ENCODE results near the gene SERPINB2.

The SERPINB2 gene

DNA sequence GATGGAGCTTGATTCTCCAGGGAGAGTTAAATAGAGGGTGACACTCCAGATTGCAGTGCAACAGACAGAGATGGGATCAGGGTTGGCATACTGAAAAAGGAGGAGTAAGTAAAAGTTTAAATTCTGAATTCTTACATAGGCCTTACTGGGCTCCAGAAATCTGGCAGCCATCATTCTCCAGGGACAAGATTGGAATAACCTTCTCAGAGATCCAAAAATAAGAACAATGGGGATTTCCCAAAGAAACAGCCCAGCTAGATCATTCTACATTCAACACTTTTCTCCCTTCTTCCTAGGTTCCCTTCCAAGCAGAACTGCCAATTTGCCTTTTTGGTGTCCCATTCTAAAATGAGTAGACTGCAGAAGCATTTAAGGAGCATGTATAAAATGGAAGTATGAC lies 14.9 kb upstream of the SERPINB2 start:
- no peak for FAIRE-seq
- no peak for DNase-seq (ENCODE audit: insufficient read length, low spot score)
- TF ChIP-seq POLR2A (IDR thresholded peaks at IDR 0.05; ENCODE audit: low read depth, low read length), result no peak

DNA sequence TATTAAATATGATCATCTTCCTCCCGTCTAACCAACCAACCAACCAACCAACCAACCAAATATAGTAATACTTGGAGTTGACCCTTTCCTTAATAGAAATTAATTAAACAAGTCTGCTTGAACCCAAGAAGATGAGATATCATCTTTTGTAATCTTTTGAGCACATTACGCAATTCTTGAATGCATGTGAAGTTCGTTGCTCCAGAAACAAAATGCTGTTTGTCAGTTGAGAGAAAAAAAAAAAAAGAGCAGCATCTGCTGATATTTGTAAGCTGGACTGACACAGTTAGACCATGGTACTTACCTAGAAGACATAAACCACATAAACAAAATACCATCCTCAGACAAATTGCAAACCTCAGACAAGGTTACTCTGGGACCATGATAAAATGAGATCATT lies 9.2 kb upstream of the SERPINB2 start:
- no peak for TF ChIP-seq POLR2A (IDR thresholded peaks at IDR 0.05; ENCODE audit: low read depth, low read length)
- FAIRE-seq, result no peak

DNA sequence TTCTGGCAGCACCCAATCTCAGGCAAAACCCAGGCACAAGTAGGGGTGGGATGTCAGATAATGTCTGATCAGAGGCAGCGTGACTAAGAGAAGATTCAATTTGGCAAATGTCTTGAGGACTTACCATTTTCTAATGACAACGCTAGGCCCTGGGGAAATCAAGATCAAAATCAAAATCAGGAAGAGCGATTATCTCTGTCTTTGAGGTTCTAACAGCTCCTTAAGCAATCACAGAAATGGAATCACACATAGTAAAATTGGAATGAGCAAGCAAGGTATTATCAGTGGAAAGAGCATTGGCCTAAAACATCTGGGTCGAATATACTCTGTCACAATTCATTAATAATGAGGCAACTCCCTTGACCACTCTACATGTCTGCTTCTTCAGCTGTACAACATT lies 8.6 kb upstream of the SERPINB2 start:
- no peak for FAIRE-seq
- TF ChIP-seq POLR2A (IDR thresholded peaks at IDR 0.05; ENCODE audit: low read depth, low read length), result no peak
- no peak for DNase-seq (ENCODE audit: insufficient read length, low spot score)

More for the DNA sequence above, 9.2 kb upstream of the SERPINB2 start:
- DNase-seq (ENCODE audit: insufficient read length, low spot score), result no peak

DNA sequence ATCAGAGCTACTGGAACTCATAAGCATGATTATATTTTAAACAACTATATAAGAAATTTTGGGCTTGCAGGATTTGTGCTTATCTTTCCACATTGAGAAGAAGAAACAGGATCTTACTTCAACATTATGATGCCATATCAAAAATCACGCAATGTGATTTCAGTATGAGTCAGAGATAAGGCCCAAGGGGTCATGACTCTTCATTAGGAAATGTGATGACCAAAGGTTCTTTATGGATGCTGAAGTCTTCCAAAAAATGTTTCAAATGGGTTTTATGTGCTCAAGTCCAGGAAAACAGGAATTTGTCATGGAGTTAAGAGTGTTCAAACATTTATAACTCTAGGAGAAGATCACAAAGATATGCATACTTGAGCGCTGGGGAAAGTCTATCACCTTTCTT lies 7.8 kb upstream of the SERPINB2 start:
- TF ChIP-seq POLR2A (IDR thresholded peaks at IDR 0.05; ENCODE audit: low read depth, low read length), result no peak
- FAIRE-seq, result no peak
- no peak for DNase-seq (ENCODE audit: insufficient read length, low spot score)

DNA sequence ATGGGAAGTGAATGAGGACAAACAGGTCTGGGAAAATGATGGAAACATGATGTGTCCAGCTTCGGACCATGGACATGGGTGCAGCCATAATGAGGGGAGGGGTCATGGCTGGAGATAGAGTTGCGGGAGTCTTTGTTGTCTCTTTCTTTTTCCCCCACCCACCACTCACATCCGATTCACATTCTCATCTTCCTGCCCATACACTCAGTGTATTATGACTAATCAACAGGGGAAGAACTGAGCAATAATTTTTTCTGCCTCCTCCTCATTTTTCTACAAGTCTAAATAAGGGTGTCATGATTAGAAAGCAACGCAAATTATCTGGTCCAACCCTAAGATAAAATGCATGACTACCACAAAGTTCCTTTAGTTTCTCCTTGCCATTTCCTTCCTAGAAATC lies 5.7 kb upstream of the SERPINB2 start:
- FAIRE-seq (no peak), DNase-seq (ENCODE audit: insufficient read length, low spot score) (no peak)
- no peak for TF ChIP-seq POLR2A (IDR thresholded peaks at IDR 0.05; ENCODE audit: low read depth, low read length)

DNA sequence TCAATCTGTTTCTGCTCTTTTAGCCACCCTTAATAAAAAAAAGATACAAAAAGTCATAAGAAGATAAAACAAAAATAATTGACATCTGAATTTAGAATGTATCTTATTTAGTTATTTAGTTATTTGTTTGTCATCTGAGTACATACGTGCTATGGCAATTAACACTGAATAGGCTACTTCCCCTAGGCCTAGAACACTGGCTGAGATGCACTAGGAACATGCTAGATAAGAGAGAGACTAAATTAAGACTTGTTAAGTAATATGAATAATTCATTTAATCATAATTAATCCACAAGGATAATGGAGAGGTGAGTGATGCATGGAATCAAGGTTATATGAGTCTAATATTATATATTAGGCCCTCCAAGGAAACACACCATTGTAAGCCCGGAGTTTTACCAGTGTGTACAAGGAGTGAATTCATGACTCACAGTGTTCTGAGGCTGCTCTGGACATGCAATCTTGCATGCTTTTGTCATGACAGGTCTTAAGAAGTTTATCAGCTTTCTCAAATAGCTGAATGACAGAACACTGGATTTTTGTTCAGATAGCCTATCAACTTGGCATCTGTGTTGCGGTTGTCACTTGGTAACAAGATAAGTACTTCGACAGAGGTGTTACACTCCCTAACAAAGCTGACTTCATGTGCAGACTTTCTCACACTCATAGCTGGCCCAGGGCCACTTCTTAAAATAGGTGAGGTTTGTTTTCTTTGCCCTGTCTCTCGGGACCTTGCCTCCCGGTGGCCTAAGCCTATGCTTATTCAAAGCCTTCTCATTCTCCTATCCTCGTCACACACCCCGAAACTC lies 5.0 kb upstream of the SERPINB2 start:
- no peak for FAIRE-seq
- no peak for TF ChIP-seq POLR2A (IDR thresholded peaks at IDR 0.05; ENCODE audit: low read depth, low read length)
- peak; percentile 11 for DNase-seq (ENCODE audit: insufficient read length, low spot score)

DNA sequence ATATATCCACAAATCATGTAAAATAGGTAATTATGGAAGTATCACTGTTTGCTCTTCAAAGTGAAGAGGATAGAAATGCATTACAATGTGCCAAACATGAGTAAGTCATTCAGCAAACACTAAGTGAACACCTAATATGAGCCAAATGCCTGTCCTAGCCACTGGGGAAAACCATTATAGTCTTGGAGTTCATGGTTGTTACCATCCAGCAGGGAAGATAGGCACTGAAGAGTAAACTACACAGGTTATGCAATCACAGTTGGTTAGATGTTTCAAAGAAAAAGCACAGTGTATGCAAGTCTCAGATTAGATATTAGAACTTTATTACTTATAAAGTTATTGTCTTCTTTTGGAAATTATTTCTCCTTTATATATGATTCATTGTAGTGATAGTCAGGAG lies 3.9 kb upstream of the SERPINB2 start:
- DNase-seq (ENCODE audit: insufficient read length, low spot score) (no peak), FAIRE-seq (no peak)
- no peak for TF ChIP-seq POLR2A (IDR thresholded peaks at IDR 0.05; ENCODE audit: low read depth, low read length)

DNA sequence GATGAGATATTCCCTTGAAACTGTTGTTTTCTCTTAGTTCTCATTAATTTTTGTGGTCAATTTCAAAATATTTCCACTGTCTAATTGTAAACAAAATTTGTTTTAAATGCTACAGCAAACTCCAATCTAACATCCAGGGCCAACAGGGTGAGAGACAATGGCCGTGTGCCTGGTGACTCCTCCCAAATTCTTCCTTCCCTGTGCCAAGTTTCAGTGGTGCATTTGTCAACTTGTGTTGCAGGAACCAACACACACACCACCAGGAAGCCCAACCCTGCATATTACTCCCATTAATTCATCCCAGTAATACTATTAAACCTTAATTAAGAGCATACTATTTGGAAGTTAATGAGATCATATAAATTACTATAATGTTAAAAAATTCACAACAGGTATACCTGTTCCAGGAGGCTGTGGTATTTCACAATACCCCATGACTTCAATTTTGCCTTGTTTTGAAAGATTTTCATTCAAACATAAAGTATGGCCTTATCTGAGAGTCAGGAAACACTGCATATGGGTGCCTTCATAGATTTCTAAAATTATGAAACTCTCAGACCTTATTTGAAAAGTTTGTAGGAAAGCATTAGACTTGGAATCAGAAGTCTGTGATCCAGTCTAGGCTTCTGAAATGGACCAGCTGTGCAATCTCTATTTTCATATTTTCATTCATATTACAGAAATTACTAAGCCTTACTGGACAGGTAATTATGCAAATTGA lies 1.1 kb downstream of the SERPINB2 start:
- DNase-seq (ENCODE audit: insufficient read length, low spot score) (no peak), FAIRE-seq (no peak)
- no peak for TF ChIP-seq POLR2A (IDR thresholded peaks at IDR 0.05; ENCODE audit: low read depth, low read length)

DNA sequence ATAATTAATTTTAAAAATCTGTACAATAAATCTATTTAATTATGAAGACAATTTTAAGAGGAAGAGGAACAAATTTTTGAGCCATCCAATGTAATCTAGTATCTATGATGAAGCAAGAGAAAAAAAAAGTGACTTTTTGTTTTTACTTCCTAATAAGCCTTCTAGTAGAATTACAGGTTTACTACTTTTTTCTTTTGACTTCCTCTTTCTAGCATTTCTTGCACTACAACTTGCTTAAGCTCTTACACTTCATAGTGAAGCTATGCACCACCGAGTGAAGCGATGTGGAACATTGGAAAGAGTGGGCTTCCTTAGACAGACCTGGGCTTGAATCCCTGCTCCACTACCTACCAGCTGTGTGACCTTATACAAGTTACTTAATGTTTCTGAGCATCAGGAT lies 2.1 kb downstream of the SERPINB2 start:
- TF ChIP-seq POLR2A (IDR thresholded peaks at IDR 0.05; ENCODE audit: low read depth, low read length), result no peak
- DNase-seq (ENCODE audit: insufficient read length, low spot score) (no peak), FAIRE-seq (no peak)

DNA sequence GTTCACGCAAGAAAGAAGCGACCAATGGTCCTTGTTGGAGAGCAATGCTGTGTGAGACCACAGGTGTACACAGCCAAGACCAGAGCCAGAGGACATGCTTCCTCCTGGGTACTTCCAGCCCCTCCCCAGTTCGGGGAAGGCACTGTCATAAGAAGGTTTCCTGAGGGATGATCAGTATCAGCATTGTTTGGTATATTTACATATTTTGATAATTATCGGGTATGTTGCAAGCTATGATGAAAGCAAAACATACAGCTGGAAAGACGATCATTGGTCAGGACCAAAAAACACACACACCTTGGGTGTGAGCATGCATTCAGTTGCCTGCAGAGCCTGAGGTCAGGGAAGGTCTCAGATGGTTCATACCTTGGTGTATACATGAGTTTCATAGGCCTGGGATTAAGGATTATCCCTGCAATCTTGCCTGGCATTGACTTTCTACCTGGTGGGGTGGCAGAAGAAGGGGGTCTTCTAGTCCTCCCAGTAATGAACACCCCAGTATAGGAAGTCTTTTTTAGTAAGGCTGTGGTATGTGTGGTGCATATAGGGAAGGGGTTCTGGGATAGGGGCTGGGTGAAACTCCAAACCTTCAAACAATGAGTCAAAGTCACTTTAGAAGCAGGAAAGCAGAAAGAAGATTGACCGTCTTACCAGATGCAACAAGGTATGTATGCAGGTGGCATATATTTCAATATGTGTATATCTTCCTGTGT lies 2.9 kb downstream of the SERPINB2 start:
- no peak for TF ChIP-seq POLR2A (IDR thresholded peaks at IDR 0.05; ENCODE audit: low read depth, low read length)
- DNase-seq (ENCODE audit: insufficient read length, low spot score), result no peak
- FAIRE-seq, result no peak

DNA sequence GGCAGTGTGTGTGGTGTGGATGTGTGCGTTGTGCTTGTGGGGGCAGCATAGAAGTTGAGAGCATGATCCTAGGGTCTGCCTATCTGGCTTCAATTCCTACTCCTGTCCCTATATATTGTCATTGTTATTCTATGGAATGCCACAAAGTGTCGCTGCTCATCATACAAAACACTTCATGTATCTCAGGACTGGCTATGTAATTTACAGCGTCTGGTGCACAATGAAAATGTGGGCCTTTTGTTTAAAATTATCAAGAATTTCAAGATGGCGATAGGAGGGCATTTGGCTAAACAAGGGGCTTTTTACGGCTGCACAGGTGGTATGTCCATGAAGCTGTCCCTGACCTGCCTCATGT lies 3.4 kb downstream of the SERPINB2 start:
- FAIRE-seq (no peak), DNase-seq (ENCODE audit: insufficient read length, low spot score) (no peak)
- TF ChIP-seq POLR2A (IDR thresholded peaks at IDR 0.05; ENCODE audit: low read depth, low read length), result no peak

DNA sequence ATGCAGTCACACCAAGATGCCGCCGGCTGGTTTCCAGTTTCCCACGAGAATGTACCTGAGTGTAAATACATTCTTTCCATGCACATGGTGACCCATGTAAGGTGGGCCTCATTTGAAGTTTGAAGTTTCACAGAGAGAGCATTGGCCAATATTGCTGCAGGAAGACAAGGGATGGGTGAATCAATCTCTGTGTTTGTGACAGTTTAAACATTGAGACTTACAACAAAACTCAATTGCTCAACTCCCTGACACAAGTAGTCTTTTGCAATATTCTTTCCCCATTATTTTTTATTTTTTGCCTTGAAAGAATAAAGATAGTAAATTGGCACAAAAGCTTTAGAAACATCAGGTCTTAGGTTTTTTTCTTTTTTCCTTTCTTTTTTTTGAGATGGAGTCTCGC lies 5.1 kb downstream of the SERPINB2 start:
- DNase-seq (ENCODE audit: insufficient read length, low spot score) (no peak), FAIRE-seq (no peak)
- no peak for TF ChIP-seq POLR2A (IDR thresholded peaks at IDR 0.05; ENCODE audit: low read depth, low read length)

DNA sequence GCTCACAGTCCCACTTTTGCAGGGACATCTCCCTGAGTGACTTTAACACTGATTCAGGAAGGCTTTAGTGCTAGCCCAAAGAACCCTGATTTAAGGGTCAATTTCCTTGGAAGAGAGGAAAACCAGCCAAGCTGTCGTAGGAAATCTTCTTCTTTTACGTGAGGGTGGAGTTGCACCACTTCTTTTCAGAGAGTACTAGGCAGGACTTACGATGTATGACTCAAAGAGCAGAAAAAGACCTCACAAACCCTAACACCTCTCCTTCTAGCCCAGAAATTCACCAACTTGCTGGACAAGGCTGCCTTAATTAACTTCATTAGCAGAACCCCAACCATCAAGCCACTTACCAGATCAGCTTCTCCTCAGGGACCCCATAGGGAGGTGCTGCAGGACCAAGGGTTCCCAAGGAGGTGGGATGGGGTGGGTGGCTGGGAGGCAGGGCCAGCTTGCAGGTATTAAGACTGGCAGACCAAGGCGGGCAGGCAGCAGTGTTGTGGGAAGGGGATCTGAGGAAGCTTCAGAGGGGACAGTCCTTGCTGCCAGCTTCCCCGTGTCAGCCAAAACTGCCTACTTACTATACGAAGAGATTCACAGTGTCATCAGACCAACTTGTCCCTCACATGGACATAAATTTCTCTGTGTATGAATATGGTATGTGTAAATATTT lies 6.7 kb downstream of the SERPINB2 start:
- DNase-seq (ENCODE audit: insufficient read length, low spot score), result no peak
- TF ChIP-seq POLR2A (IDR thresholded peaks at IDR 0.05; ENCODE audit: low read depth, low read length), result no peak
- no peak for FAIRE-seq

DNA sequence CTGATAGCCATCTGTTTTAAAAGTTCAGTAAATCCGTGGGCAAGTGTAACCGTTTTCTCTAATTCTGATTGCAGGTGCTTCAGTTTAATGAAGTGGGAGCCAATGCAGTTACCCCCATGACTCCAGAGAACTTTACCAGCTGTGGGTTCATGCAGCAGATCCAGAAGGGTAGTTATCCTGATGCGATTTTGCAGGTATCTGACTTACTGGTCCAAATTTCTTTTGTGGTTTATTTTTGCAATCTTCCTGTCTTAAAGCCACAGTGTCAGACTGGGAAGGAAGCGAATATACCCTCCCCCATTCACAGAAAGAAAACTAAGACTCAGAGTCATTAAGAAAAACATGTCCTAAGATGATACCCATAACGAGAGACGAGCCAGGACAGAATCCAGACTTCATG lies 7.7 kb downstream of the SERPINB2 start:
- TF ChIP-seq POLR2A (IDR thresholded peaks at IDR 0.05; ENCODE audit: low read depth, low read length), result no peak
- DNase-seq (ENCODE audit: insufficient read length, low spot score), result no peak
- FAIRE-seq, result no peak

All from H54 (cell line).